ENCODE results near the gene DICER1. TPM values are rescaled to one million over a fixed set of nuclear protein-coding genes. Genes with fewer than 3 reads are reported as not detected.

DICER1 gene
- total RNA-seq, 1 donor from 2014 or later, result 70.0 TPM

DNA sequence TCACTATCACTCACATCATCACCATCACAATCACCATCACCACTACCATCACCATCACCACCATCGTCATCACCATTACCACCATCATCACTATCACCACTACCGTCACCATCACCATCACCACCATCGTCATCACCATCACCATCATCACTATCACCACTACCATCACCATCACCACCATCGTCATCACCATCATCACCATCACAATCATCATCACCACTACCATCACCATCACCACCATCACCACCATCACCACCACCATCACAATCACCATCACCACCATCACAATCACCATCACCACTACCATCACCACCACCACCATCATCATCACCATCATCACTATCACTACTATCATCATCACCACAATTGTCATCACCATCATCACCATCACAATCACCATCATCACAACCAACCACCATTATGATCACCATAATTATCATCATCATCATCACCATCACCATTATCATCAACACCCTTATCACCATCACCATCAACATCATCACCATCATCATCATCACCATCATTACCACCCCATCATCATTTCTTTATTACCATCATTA, 90.8 kb downstream of the DICER1 start:
- Histone ChIP-seq H3K36me3 (no peaks in the 10 kb centered on the region), H3K9ac (no peak overlapping the region), H4K20me1 (ENCODE audit: low read depth) (no peaks in the 10 kb centered on the region), H3F3A (ENCODE audit: low read depth) (peaks cover 4% of the 10 kb centered on the region), H3K4me2 (no peak overlapping the region), H3K9me3 (ENCODE audit: low read depth) (no peaks in the 10 kb centered on the region), H3K79me2 (ENCODE audit: low read depth) (no peaks in the 10 kb centered on the region), H3K27me3 (no peaks in the 10 kb centered on the region), H3K27ac (no peak overlapping the region), H3K4me1 (peaks cover 9% of the 10 kb centered on the region), H3K4me3 (no peak overlapping the region), H2AFZ (replicated peaks) (no peak overlapping the region)
- Mint-ChIP-seq H3K36me3 (no peaks in the 10 kb centered on the region), H3K27ac (no peak overlapping the region), H3K27me3 (ENCODE audit: insufficient read depth, low read depth) (peaks cover 10% of the 10 kb centered on the region), H3K4me3 (no peak overlapping the region), H3K9me3 (peaks cover 2% of the 10 kb centered on the region), H3K4me1 (peaks cover 15% of the 10 kb centered on the region)
- no peak for DNase-seq (ENCODE audit: low spot score)
- no peak for TF ChIP-seq EZH2phosphoT487 (IDR thresholded peaks at IDR 0.05)
- TF ChIP-seq, protein P1, sequence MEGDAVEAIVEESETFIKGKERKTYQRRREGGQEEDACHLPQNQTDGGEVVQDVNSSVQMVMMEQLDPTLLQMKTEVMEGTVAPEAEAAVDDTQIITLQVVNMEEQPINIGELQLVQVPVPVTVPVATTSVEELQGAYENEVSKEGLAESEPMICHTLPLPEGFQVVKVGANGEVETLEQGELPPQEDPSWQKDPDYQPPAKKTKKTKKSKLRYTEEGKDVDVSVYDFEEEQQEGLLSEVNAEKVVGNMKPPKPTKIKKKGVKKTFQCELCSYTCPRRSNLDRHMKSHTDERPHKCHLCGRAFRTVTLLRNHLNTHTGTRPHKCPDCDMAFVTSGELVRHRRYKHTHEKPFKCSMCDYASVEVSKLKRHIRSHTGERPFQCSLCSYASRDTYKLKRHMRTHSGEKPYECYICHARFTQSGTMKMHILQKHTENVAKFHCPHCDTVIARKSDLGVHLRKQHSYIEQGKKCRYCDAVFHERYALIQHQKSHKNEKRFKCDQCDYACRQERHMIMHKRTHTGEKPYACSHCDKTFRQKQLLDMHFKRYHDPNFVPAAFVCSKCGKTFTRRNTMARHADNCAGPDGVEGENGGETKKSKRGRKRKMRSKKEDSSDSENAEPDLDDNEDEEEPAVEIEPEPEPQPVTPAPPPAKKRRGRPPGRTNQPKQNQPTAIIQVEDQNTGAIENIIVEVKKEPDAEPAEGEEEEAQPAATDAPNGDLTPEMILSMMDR (IDR thresholded peaks at IDR 0.05), result no peak
- TF ChIP-seq EZH2 (IDR thresholded peaks at IDR 0.05), result no peak

DNA sequence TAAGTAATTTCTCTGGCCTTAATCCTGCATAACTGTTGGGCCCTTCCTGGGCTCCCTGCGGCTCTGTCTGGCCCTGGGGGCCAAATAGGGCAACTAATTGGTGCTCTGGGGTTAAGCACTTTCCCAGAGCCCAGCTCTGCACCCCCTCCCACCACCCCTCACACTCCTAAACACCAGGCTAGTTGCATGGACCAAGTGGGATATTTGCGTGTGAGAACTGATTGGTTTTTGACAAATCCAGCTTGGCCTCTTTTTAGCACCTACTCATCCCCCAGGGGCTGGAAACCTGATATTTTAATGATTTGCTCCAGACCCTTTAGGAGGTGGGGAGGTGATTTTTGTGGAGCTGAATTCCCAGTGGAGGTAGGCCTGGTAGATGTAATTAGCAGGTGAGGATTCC, 91.9 kb downstream of the DICER1 start:
- Histone ChIP-seq H4K20me1 (ENCODE audit: low read depth) (no peaks in the 10 kb centered on the region), H3K4me2 (no peak overlapping the region), H2AFZ (replicated peaks) (no peak overlapping the region), H3K4me3 (no peak overlapping the region), H3K27me3 (no peaks in the 10 kb centered on the region), H3K79me2 (ENCODE audit: low read depth) (no peaks in the 10 kb centered on the region), H3K9me3 (ENCODE audit: low read depth) (no peaks in the 10 kb centered on the region), H3K36me3 (no peaks in the 10 kb centered on the region), H3K27ac (no peak overlapping the region), H3F3A (ENCODE audit: low read depth) (no peaks in the 10 kb centered on the region), H3K4me1 (no peaks in the 10 kb centered on the region), H3K9ac (no peak overlapping the region)
- DNase-seq (ENCODE audit: low spot score), result no peak
- Mint-ChIP-seq H3K4me1 (peaks cover 9% of the 10 kb centered on the region), H3K27ac (no peak overlapping the region), H3K36me3 (no peaks in the 10 kb centered on the region), H3K27me3 (ENCODE audit: insufficient read depth, low read depth) (peaks cover 13% of the 10 kb centered on the region), H3K9me3 (peaks cover 2% of the 10 kb centered on the region), H3K4me3 (no peak overlapping the region)
- TF ChIP-seq EZH2 (IDR thresholded peaks at IDR 0.05) (no peak), EZH2phosphoT487 (IDR thresholded peaks at IDR 0.05) (no peak)
- TF ChIP-seq, protein P1 (IDR thresholded peaks at IDR 0.05), result no peak

DNA sequence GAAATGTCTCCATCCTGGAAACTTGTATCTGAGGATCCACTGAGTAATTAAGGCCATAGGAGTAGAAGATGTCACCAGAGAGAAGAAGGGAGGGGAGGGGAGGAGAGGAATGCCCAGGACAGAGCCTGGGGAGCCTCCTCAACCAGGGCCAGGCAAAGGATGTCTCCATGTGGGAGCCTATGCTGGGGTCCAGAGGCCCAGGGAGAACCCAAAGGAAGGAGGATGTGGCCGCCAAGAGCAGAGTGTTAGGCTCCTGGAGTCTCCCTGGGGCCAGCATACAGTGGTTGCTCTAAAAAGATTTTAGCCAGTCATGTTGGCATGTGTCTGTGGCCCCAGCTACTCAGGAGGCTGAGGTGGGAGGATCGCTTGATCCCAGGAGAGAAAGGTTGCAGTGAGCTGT, 92.6 kb downstream of the DICER1 start:
- Mint-ChIP-seq H3K4me3 (no peak overlapping the region), H3K4me1 (peaks cover 9% of the 10 kb centered on the region), H3K27ac (peak overlapping the region; percentile 72), H3K9me3 (peaks cover 2% of the 10 kb centered on the region), H3K36me3 (no peaks in the 10 kb centered on the region), H3K27me3 (ENCODE audit: insufficient read depth, low read depth) (peaks cover 14% of the 10 kb centered on the region)
- no peaks in the 10 kb centered on the region for H3K9me3 ChIP-seq (ENCODE audit: low read depth)
- H3K4me1 ChIP-seq, result no peaks in the 10 kb centered on the region
- no peaks in the 10 kb centered on the region for H3K36me3 ChIP-seq
- H3K27ac ChIP-seq, result no peak overlapping the region
- no peaks in the 10 kb centered on the region for H3K27me3 ChIP-seq
- H2AFZ ChIP-seq (replicated peaks), result peak overlapping the region; percentile 5
- no peaks in the 10 kb centered on the region for H3K79me2 ChIP-seq (ENCODE audit: low read depth)
- H3K4me2 ChIP-seq, result no peak overlapping the region
- no peak overlapping the region for H3K9ac ChIP-seq
- no peaks in the 10 kb centered on the region for H4K20me1 ChIP-seq (ENCODE audit: low read depth)
- no peaks in the 10 kb centered on the region for H3F3A ChIP-seq (ENCODE audit: low read depth)
- TF ChIP-seq EZH2phosphoT487 (IDR thresholded peaks at IDR 0.05), result no peak
- TF ChIP-seq EZH2 (IDR thresholded peaks at IDR 0.05), result no peak
- TF ChIP-seq, protein P1 (IDR thresholded peaks at IDR 0.05), result no peak
- H3K4me3 ChIP-seq, result no peak overlapping the region
- DNase-seq (ENCODE audit: low spot score), result no peak

Measured in neural progenitor cell (in vitro differentiated cells).